Activated CD8-positive, alpha-beta T cell treated with anti-CD3 and anti-CD28 coated beads for 36 hours (primary cell): ENCODE results near the gene TGIF2. TPM values are rescaled to one million over a fixed set of nuclear protein-coding genes. Genes with fewer than 3 reads are reported as not detected.
"Not testable (repeated sequence)": the region's sequence is repeated elsewhere in the genome, so short reads cannot be mapped to it uniquely, and the experiment has no call there.

ENCODE experiments used
- ATAC-seq: fragments of 200-7000 bp; cut with Tn5 transposase; one replicate; pipeline ENCODE4 v1.10.0; 2021; ENCODE audit warnings: mild to moderate bottlenecking, moderate library complexity
- CTCF ChIA-PET: fragments of 350-600 bp; sonication (Branson Sonifier 250); formaldehyde crosslinking; loops from one replicate; lab custom pipeline; 2021; ENCODE audit warnings: antibody characterized with exemption; lab: Charles Lee
- POLR2A ChIA-PET: fragments of 350-600 bp; sonication (Branson Sonifier 250); formaldehyde crosslinking; loops from one replicate; lab custom pipeline; 2021; ENCODE audit warnings: antibody characterized with exemption; lab: Charles Lee
- DNase-seq: peaks from one replicate; pipeline ENCODE4 v3.0.0-alpha.2; 2020
- H3K27ac Mint-ChIP-seq: one replicate; pipeline ENCODE4 v1.8.0; 2021; ENCODE audit warnings: mild to moderate bottlenecking, mixed read lengths
- H3K27me3 Mint-ChIP-seq: one replicate; pipeline ENCODE4 v1.8.0; 2021; ENCODE audit warnings: mixed read lengths
- H3K36me3 Mint-ChIP-seq: one replicate; pipeline ENCODE4 v1.8.0; 2021; ENCODE audit warnings: low read depth, mixed read lengths
- H3K4me1 Mint-ChIP-seq: one replicate; pipeline ENCODE4 v1.8.0; 2021; ENCODE audit warnings: low read depth, mixed read lengths
- H3K4me3 Mint-ChIP-seq: one replicate; pipeline ENCODE4 v1.8.0; 2021; ENCODE audit warnings: mild to moderate bottlenecking, moderate library complexity, mixed read lengths
- H3K9me3 Mint-ChIP-seq: one replicate; pipeline ENCODE4 v1.8.0; 2021; ENCODE audit warnings: mixed read lengths
- CTCF ChIP-seq: fragments of 200-600 bp; IDR thresholded peaks from one replicate; pipeline ENCODE4 v1.8.0; 2022; ENCODE audit warnings: antibody characterized with exemption, mild to moderate bottlenecking
- intact Hi-C: fragments of 100-400 bp; cut with micrococcal nuclease; formaldehyde crosslinking; loops from one replicate; pipeline ENCODE4 v1.10.0; 2022
- total RNA-seq, 2 experiments: library from RNA; stranded (reverse); gene quantifications; one replicate each; pipeline ENCODE4 v1.2.3, GENCODE V29; 2021

TGIF2 gene
- total RNA-seq, 2 experiments from 2014 or later, result 55.3 to 56.8 TPM

- POLR2A ChIA-PET, result interaction anchor here (0.6 to 4.7 kb wide), 18 partner anchors 9 to 942 kb away, joined by 3 to 98 read pairs (median 5); partner anchors contain the start of genes CPNE1, DSN1, NDRG3 and RBM12
- peak within 1 kb of the TSS; percentile 90 for H3K27ac Mint-ChIP-seq
- DNase-seq (peak; percentile 99), ATAC-seq (peak; percentile 88)
- no peaks in the 10 kb centered on the region for H3K27me3 Mint-ChIP-seq
- H3K4me3 Mint-ChIP-seq, result peak within 1 kb of the TSS; percentile 100
- H3K36me3 Mint-ChIP-seq, result peaks cover 30% of the 10 kb centered on the region
- CTCF ChIA-PET, result interaction anchor here (0.7 to 3.7 kb wide), 34 partner anchors 8 to 281 kb away, joined by 3 to 58 read pairs (median 4); partner anchors contain the start of genes DSN1, NDRG3, SLA2 and TGIF2
- intact Hi-C loops, result loop anchor here (5.0 to 10.0 kb wide), 2 partner anchors 33 to 51 kb away; partner anchors contain the start of gene TGIF2
- TF ChIP-seq CTCF, result peak; percentile 94
- H3K9me3 Mint-ChIP-seq, result no peaks in the 10 kb centered on the region
- peaks cover 22% of the 10 kb centered on the region for H3K4me1 Mint-ChIP-seq
Observed at GRCh38 chr20:36605399-36606157, 32.2 kb downstream of the TGIF2 start, which contains the start of gene RAB5IF. RAB5IF (plus strand) TSS chr20:36605779; CDS start chr20:36605952, 173 bp downstream.

- peak; percentile 34 for DNase-seq
- intact Hi-C loops, result loop anchor here (5.0 to 10.0 kb wide), 2 partner anchors 34 to 52 kb away; partner anchors contain the start of gene TGIF2
- POLR2A ChIA-PET, result interaction anchor here (0.6 to 4.7 kb wide), 18 partner anchors 8 to 942 kb away, joined by 3 to 98 read pairs (median 6); partner anchors contain the start of genes CPNE1, DSN1, NDRG3 and RBM12
- H3K4me1 Mint-ChIP-seq, result peaks cover 21% of the 10 kb centered on the region
- peaks cover 33% of the 10 kb centered on the region for H3K36me3 Mint-ChIP-seq
- peak overlapping the region; percentile 100 for H3K4me3 Mint-ChIP-seq
- H3K27ac Mint-ChIP-seq, result peak overlapping the region; percentile 90
- CTCF ChIA-PET, result interaction anchor here (0.7 to 3.7 kb wide), 27 partner anchors 8 to 280 kb away, joined by 3 to 58 read pairs (median 5); partner anchors contain the start of genes DSN1, NDRG3, SLA2 and TGIF2
- no peak for ATAC-seq
- TF ChIP-seq CTCF, result no peak
- H3K9me3 Mint-ChIP-seq, result no peaks in the 10 kb centered on the region
- no peaks in the 10 kb centered on the region for H3K27me3 Mint-ChIP-seq
Observed at GRCh38 chr20:36606158-36607066, 33.0 kb downstream of the TGIF2 start.

GRCh38 chr20:36607586-36608387 lies 34.4 kb downstream of the TGIF2 start:
- ATAC-seq, result no peak
- Mint-ChIP-seq H3K4me1 (peaks cover 25% of the 10 kb centered on the region), H3K27me3 (no peaks in the 10 kb centered on the region), H3K9me3 (no peaks in the 10 kb centered on the region), H3K36me3 (peaks cover 43% of the 10 kb centered on the region), H3K27ac (peak overlapping the region; percentile 90), H3K4me3 (peak overlapping the region; percentile 100)
- intact Hi-C loops, result loop anchor here (5.0 to 10.0 kb wide), 2 partner anchors 35 to 53 kb away; partner anchors contain the start of gene TGIF2
- CTCF ChIA-PET, result interaction anchor here (1.4 kb wide), 1 partner anchor 147 kb away, joined by 4 read pairs; no protein-coding TSS in a partner anchor
- no peak for DNase-seq
- POLR2A ChIA-PET, result interaction anchor here (3.7 to 4.3 kb wide), 2 partner anchors 22 to 37 kb away, joined by 18 to 21 read pairs; partner anchors contain the start of gene SLA2
- TF ChIP-seq CTCF, result no peak

- H3K4me3 Mint-ChIP-seq, DNase-seq, ATAC-seq, H3K9me3 Mint-ChIP-seq, H3K27me3 Mint-ChIP-seq: not testable (repeated sequence)
- ChIA-PET CTCF (interaction anchor here (1.4 kb wide), 1 partner anchor 146 kb away, joined by 4 read pairs; no protein-coding TSS in a partner anchor), POLR2A (interaction anchor here (1.1 kb wide), 1 partner anchor 13 kb away, joined by 4 read pairs; no protein-coding TSS in a partner anchor)
- peaks cover 27% of the 10 kb centered on the region for H3K4me1 Mint-ChIP-seq
- intact Hi-C loops, result loop anchor here (5.0 to 10.0 kb wide), 2 partner anchors 36 to 54 kb away; partner anchors contain the start of gene TGIF2
- H3K36me3 Mint-ChIP-seq, result peaks cover 48% of the 10 kb centered on the region
- H3K27ac Mint-ChIP-seq, result peak overlapping the region; percentile 90
Observed at GRCh38 chr20:36608388-36608728, 35.0 kb downstream of the TGIF2 start.
